Mesenchymal stem cell (in vitro differentiated cells and primary cell): ENCODE data around the gene NOX3.

Experiments
- DNase-seq: peaks from one replicate; pipeline ENCODE4 v3.0.0-alpha.2; 2013
- H2AFZ ChIP-seq: one replicate; pipeline ENCODE4 v1.6.1; 2013; ENCODE audit warnings: low read depth, mild to moderate bottlenecking, control low read depth, inconsistent platforms, low read length, moderate library complexity
- H2AK5ac ChIP-seq: 2 replicates; pipeline ENCODE4 v1.6.1; 2013; ENCODE audit warnings: low read length, moderate library complexity, mild to moderate bottlenecking, inconsistent platforms; ENCODE audit not compliant: severe bottlenecking
- H2BK120ac ChIP-seq: one replicate; pipeline ENCODE4 v1.6.1; 2013; ENCODE audit warnings: low read depth, mild to moderate bottlenecking, inconsistent platforms, low read length, moderate library complexity
- H2BK12ac ChIP-seq, 2 experiments: one replicate each; pipeline ENCODE4 v1.6.1; 2013; ENCODE audit warnings: inconsistent platforms in 2 of 2, low read length in 2 of 2, mild to moderate bottlenecking in 2 of 2, moderate library complexity in 2 of 2, control low read depth in 1 of 2
- H2BK15ac ChIP-seq: one replicate; pipeline ENCODE4 v1.6.1; 2013; ENCODE audit warnings: mild to moderate bottlenecking, low read depth, inconsistent platforms; ENCODE audit not compliant: poor library complexity, severe bottlenecking
- H2BK5ac ChIP-seq: 2 replicates; pipeline ENCODE4 v1.6.1; 2013; ENCODE audit warnings: low read depth, mild to moderate bottlenecking, low read length, control low read depth, inconsistent platforms; ENCODE audit not compliant: poor library complexity, severe bottlenecking
- H3K14ac ChIP-seq, 2 experiments: one replicate each; pipeline ENCODE4 v1.6.1; 2013; ENCODE audit warnings: inconsistent platforms in 2 of 2, low read length in 2 of 2, control low read depth in 1 of 2, mild to moderate bottlenecking in 1 of 2, moderate library complexity in 1 of 2
- H3K18ac ChIP-seq, 2 experiments: one replicate each; pipeline ENCODE4 v1.6.1; 2013; ENCODE audit warnings: inconsistent platforms in 2 of 2, low read length in 2 of 2, control low read depth in 1 of 2, low read depth in 1 of 2, mild to moderate bottlenecking in 1 of 2
- H3K23ac ChIP-seq, 2 experiments: one replicate each; pipeline ENCODE4 v1.6.1; 2013; ENCODE audit warnings: inconsistent platforms in 2 of 2, low read length in 2 of 2, mild to moderate bottlenecking in 2 of 2, moderate library complexity in 2 of 2, control low read depth in 1 of 2
- H3K27ac ChIP-seq: 2 replicates; pipeline ENCODE4 v1.5.1; 2013; ENCODE audit warnings: mild to moderate bottlenecking, moderate library complexity, low read length, control low read depth, inconsistent platforms; ENCODE audit not compliant: poor library complexity, severe bottlenecking
- H3K27me3 ChIP-seq, 2 experiments: 2 replicates each; pipeline versions ENCODE4 v1.6.1 to v1.7.0; 2013; ENCODE audit warnings: low read length in 2 of 2, mild to moderate bottlenecking in 2 of 2, moderate library complexity in 2 of 2, control low read depth in 1 of 2, inconsistent platforms in 1 of 2; ENCODE audit not compliant: control insufficient read depth in 1 of 2, insufficient read depth in 1 of 2
- H3K36me3 ChIP-seq, 2 experiments: 2 replicates each; pipeline versions ENCODE4 v1.6.1 to v1.7.0; 2013; ENCODE audit warnings: low read length in 2 of 2, control low read depth in 1 of 2, inconsistent platforms in 1 of 2, low read depth in 1 of 2, mild to moderate bottlenecking in 1 of 2; ENCODE audit not compliant: insufficient read depth in 2 of 2, control insufficient read depth in 1 of 2
- H3K4ac ChIP-seq, 2 experiments: one replicate each; pipeline ENCODE4 v1.6.1; 2013; ENCODE audit warnings: inconsistent platforms in 2 of 2, low read length in 2 of 2, mild to moderate bottlenecking in 2 of 2, moderate library complexity in 2 of 2, control low read depth in 1 of 2, low read depth in 1 of 2
- H3K4me1 ChIP-seq: 2 replicates; pipeline ENCODE4 v1.6.1; 2013; ENCODE audit warnings: low read depth, low read length, control low read depth; ENCODE audit not compliant: control insufficient read depth, insufficient read depth
- H3K4me2 ChIP-seq: 2 replicates; pipeline ENCODE4 v1.6.1; 2013; ENCODE audit warnings: low read length, mild to moderate bottlenecking, inconsistent platforms; ENCODE audit not compliant: poor library complexity, severe bottlenecking
- H3K4me3 ChIP-seq, 2 experiments: 2 replicates each; pipeline versions ENCODE4 v1.5.1 to v1.7.0; 2013; ENCODE audit warnings: low read length in 2 of 2, mild to moderate bottlenecking in 2 of 2, control low read depth in 1 of 2, low read depth in 1 of 2; ENCODE audit not compliant: insufficient read depth in 1 of 2
- H3K79me1 ChIP-seq: replicated peaks from 2 replicates; pipeline ENCODE4 v1.6.1; 2013; ENCODE audit warnings: mild to moderate bottlenecking, control low read depth, low read length, inconsistent platforms; ENCODE audit not compliant: poor library complexity, severe bottlenecking
- H3K9ac ChIP-seq: 2 replicates; pipeline ENCODE4 v1.7.0; 2013; ENCODE audit warnings: mild to moderate bottlenecking, low read length, moderate library complexity
- H3K9me3 ChIP-seq: 2 replicates; pipeline ENCODE4 v1.7.0; 2013; ENCODE audit warnings: mild to moderate bottlenecking, low read length; ENCODE audit not compliant: control insufficient read depth
- H4K8ac ChIP-seq: one replicate; pipeline ENCODE4 v1.6.1; 2013; ENCODE audit warnings: inconsistent platforms, mild to moderate bottlenecking, low read length, moderate library complexity
- H4K91ac ChIP-seq: one replicate; pipeline ENCODE4 v1.6.1; 2013; ENCODE audit warnings: mild to moderate bottlenecking, low read length, inconsistent platforms
- WGBS: methylation state at CpG from one replicate; pipeline ENCODE4 v1.1.7; 2013; ENCODE audit warnings: mixed read lengths; 5-methylcytosine and 5-hydroxymethylcytosine counted together

The NOX3 gene

GRCh38 chr6:155384321-155384952, 71.2 kb downstream of the NOX3 start:
- no peak overlapping the region for H3K23ac ChIP-seq
- no peak overlapping the region for H2BK5ac ChIP-seq
- H3K9ac ChIP-seq, result no peak overlapping the region
- no peaks in the 10 kb centered on the region for H3K36me3 ChIP-seq
- no peak overlapping the region for H3K18ac ChIP-seq
- DNase-seq, result no peak
- H3K14ac ChIP-seq, result no peak overlapping the region
- H2AK5ac ChIP-seq, result no peak overlapping the region
- no peaks in the 10 kb centered on the region for H3K27me3 ChIP-seq
- H2BK120ac ChIP-seq, result no peak overlapping the region
- H3K4me3 ChIP-seq, result no peak overlapping the region
- no peak overlapping the region for H2BK15ac ChIP-seq
- H3K79me1 ChIP-seq, result no peaks in the 10 kb centered on the region
- 97% methylated on average over 14 of the region's 15 CpGs for WGBS
- H3K27ac ChIP-seq, result no peak overlapping the region
- H3K9me3 ChIP-seq, result no peaks in the 10 kb centered on the region
- peaks cover 2% of the 10 kb centered on the region for H3K4me1 ChIP-seq
- no peak overlapping the region for H4K8ac ChIP-seq
- no peak overlapping the region for H2BK12ac ChIP-seq
- H3K4me2 ChIP-seq, result no peak overlapping the region
- H2AFZ ChIP-seq, result no peak overlapping the region
- H3K4ac ChIP-seq, result no peak overlapping the region
- no peak overlapping the region for H4K91ac ChIP-seq

- H3K4me1 ChIP-seq, result peaks cover 2% of the 10 kb centered on the region
- H3K18ac ChIP-seq, result no peak overlapping the region
- H3K4me2 ChIP-seq, result no peak overlapping the region
- no peak overlapping the region for H3K9ac ChIP-seq
- no peaks in the 10 kb centered on the region for H3K79me1 ChIP-seq
- H3K23ac ChIP-seq, result no peak overlapping the region
- H3K4me3 ChIP-seq, result no peak overlapping the region
- H2AK5ac ChIP-seq, result no peak overlapping the region
- H3K27ac ChIP-seq, result no peak overlapping the region
- no peak overlapping the region for H2BK15ac ChIP-seq
- H3K14ac ChIP-seq, result no peak overlapping the region
- H2BK12ac ChIP-seq, result no peak overlapping the region
- H3K9me3 ChIP-seq, result no peaks in the 10 kb centered on the region
- H3K4ac ChIP-seq, result no peak overlapping the region
- H2AFZ ChIP-seq, result no peak overlapping the region
- H2BK5ac ChIP-seq, result no peak overlapping the region
- no peaks in the 10 kb centered on the region for H3K27me3 ChIP-seq
- WGBS, result 93% methylated on average over 5 of the region's 5 CpGs
- no peak overlapping the region for H4K91ac ChIP-seq
- no peaks in the 10 kb centered on the region for H3K36me3 ChIP-seq
- H4K8ac ChIP-seq, result no peak overlapping the region
- DNase-seq, result no peak
- H2BK120ac ChIP-seq, result no peak overlapping the region
Measured at GRCh38 chr6:155383913-155384312, 71.7 kb downstream of the NOX3 start.

GRCh38 chr6:155382338-155382685, 73.3 kb downstream of the NOX3 start:
- no peak overlapping the region for H3K14ac ChIP-seq
- H3K36me3 ChIP-seq, result no peaks in the 10 kb centered on the region
- H2BK120ac ChIP-seq, result no peak overlapping the region
- peaks cover 2% of the 10 kb centered on the region for H3K4me1 ChIP-seq
- no peak overlapping the region for H3K27ac ChIP-seq
- no peaks in the 10 kb centered on the region for H3K9me3 ChIP-seq
- H3K4me3 ChIP-seq, result no peak overlapping the region
- no CpG with 5 or more reads among the region's 3 CpGs for WGBS
- H2BK5ac ChIP-seq, result no peak overlapping the region
- H3K27me3 ChIP-seq, result no peaks in the 10 kb centered on the region
- no peak overlapping the region for H2BK12ac ChIP-seq
- no peak overlapping the region for H3K23ac ChIP-seq
- H3K4ac ChIP-seq, result no peak overlapping the region
- H3K4me2 ChIP-seq, result no peak overlapping the region
- H3K79me1 ChIP-seq, result no peaks in the 10 kb centered on the region
- H3K18ac ChIP-seq, result no peak overlapping the region
- no peak overlapping the region for H2AK5ac ChIP-seq
- no peak overlapping the region for H2AFZ ChIP-seq
- H4K91ac ChIP-seq, result no peak overlapping the region
- H2BK15ac ChIP-seq, result no peak overlapping the region
- no peak overlapping the region for H4K8ac ChIP-seq
- peak; percentile 42 for DNase-seq
- no peak overlapping the region for H3K9ac ChIP-seq

DNA sequence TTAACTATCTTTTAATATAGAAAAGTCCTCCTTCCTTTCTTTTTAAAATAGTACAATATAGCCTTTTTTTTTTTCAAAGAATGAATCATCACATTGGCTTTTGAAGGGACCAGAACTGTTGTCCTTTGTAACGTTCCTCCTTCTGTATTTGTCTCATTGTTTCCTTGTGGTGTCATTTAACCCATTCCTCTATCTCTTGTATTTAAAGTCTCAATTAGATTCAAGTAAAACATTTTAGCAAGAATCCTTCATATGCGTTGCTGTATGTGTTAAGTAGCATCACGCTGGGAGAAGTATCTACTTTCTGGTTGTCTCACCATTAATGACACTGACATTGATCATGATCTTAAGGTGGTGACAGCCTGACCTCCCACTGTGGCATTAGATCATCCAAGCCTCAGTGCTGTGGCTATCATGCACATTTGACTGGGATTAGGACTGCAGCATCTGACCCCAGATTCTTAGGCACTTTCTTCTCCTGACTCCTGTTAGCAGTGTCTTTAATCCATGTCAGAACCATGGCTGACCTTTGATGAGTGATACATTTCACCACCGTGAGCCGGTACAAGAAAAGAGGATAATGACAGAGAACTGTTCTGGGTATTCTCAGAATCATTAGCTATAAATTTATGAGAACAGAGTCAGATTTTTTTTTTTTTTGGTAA, 73.8 kb downstream of the NOX3 start:
- Histone ChIP-seq H2BK5ac (no peak overlapping the region), H3K23ac (no peak overlapping the region), H3K4me1 (peaks cover 2% of the 10 kb centered on the region), H3K4ac (peak overlapping the region in 1 of 2 experiments; percentile 32), H3K14ac (no peak overlapping the region), H3K79me1 (no peaks in the 10 kb centered on the region), H4K91ac (no peak overlapping the region), H2BK120ac (no peak overlapping the region), H2BK12ac (peak overlapping the region in 1 of 2 experiments; percentile 7), H3K4me3 (no peak overlapping the region), H3K36me3 (no peaks in the 10 kb centered on the region), H3K9ac (no peak overlapping the region), H2AK5ac (no peak overlapping the region), H3K27ac (no peak overlapping the region), H3K18ac (peak overlapping the region in 1 of 2 experiments; percentile 13), H4K8ac (no peak overlapping the region), H2AFZ (no peak overlapping the region), H2BK15ac (no peak overlapping the region), H3K9me3 (no peaks in the 10 kb centered on the region), H3K27me3 (no peaks in the 10 kb centered on the region), H3K4me2 (no peak overlapping the region)
- DNase-seq, result peak; percentile 28
- 69% methylated on average over 4 of the region's 5 CpGs for WGBS
